OCI-LY1 (cell line): ENCODE measurements around the gene PTCD1.

Source experiments
- H2AFZ ChIP-seq: fragments of 200-600 bp; sonication (generic), shearing (Covaris generic); 2 replicates; pipeline ENCODE4 v1.6.0; 2014; ENCODE audit warnings: antibody characterized with exemption, mild to moderate bottlenecking, low read length
- H3F3A ChIP-seq: fragments of 200-600 bp; sonication (generic), shearing (Covaris generic); 2 replicates; pipeline ENCODE4 v1.6.0; 2014; ENCODE audit warnings: mild to moderate bottlenecking, antibody characterized with exemption, low read length, moderate library complexity; ENCODE audit not compliant: insufficient read depth
- H3K27ac ChIP-seq: fragments of 200-600 bp; sonication (generic); 2 replicates; pipeline ENCODE4 v1.5.1; 2014; ENCODE audit warnings: low read length, mixed run types, mild to moderate bottlenecking, low read depth; ENCODE audit not compliant: poor library complexity, severe bottlenecking
- H3K27me3 ChIP-seq: fragments of 200-600 bp; sonication (generic); 2 replicates; pipeline ENCODE4 v1.6.0; 2014; ENCODE audit warnings: antibody characterized with exemption, mild to moderate bottlenecking, low read length, moderate library complexity; ENCODE audit not compliant: insufficient read depth
- H3K36me3 ChIP-seq: fragments of 200-600 bp; sonication (generic); 2 replicates; pipeline ENCODE4 v1.6.1; 2014; ENCODE audit warnings: mild to moderate bottlenecking, antibody characterized with exemption, low read length, moderate library complexity, mixed read lengths; ENCODE audit not compliant: insufficient read depth
- H3K4me1 ChIP-seq: fragments of 200-600 bp; sonication (generic); 2 replicates; pipeline ENCODE4 v1.5.1; 2014; ENCODE audit warnings: mild to moderate bottlenecking, low read length, moderate library complexity; ENCODE audit not compliant: insufficient read depth, severe bottlenecking
- H3K4me2 ChIP-seq: fragments of 200-600 bp; sonication (generic), shearing (Covaris generic); 2 replicates; pipeline ENCODE4 v1.6.1; 2014; ENCODE audit warnings: low read length
- H3K4me3 ChIP-seq: fragments of 200-600 bp; sonication (generic); 2 replicates; pipeline ENCODE4 v1.5.1; 2014; ENCODE audit warnings: low read length, low read depth, mild to moderate bottlenecking, mixed read lengths; ENCODE audit not compliant: poor library complexity, severe bottlenecking
- H3K79me2 ChIP-seq: fragments of 200-600 bp; shearing (Covaris generic); 2 replicates; pipeline ENCODE4 v1.6.1; 2016; ENCODE audit warnings: mixed run types, low read length, mixed read lengths; ENCODE audit not compliant: insufficient read depth
- H3K9ac ChIP-seq: fragments of 200-600 bp; sonication (generic), shearing (Covaris generic); 2 replicates; pipeline ENCODE4 v1.6.1; 2014; ENCODE audit warnings: mild to moderate bottlenecking, low read length, mixed read lengths
- H3K9me2 ChIP-seq: fragments of 200-600 bp; sonication (generic), shearing (Covaris generic); 2 replicates; pipeline ENCODE4 v1.6.1; 2014; ENCODE audit warnings: low read depth, mild to moderate bottlenecking, low read length, mixed read lengths
- H3K9me3 ChIP-seq: fragments of 200-600 bp; shearing (Covaris generic); 2 replicates; pipeline ENCODE4 v1.6.1; 2014; ENCODE audit warnings: low read length, mixed read lengths
- H4K20me1 ChIP-seq: fragments of 200-600 bp; sonication (generic), shearing (Covaris generic); 2 replicates; pipeline ENCODE4 v1.6.0; 2016; ENCODE audit warnings: mild to moderate bottlenecking, low read length; ENCODE audit not compliant: insufficient read depth
- CTCF ChIP-seq: fragments of 200-600 bp; sonication (generic), shearing (Covaris generic); IDR thresholded peaks from 2 replicates; pipeline ENCODE4 v1.5.1; 2017; ENCODE audit warnings: mild to moderate bottlenecking, antibody characterized with exemption, low read length, moderate library complexity, mixed read lengths
- EZH2 ChIP-seq: fragments of 200-600 bp; sonication (generic), shearing (Covaris generic); IDR thresholded peaks from 2 replicates; pipeline ENCODE4 v1.8.0; 2017; ENCODE audit warnings: borderline replicate concordance, mixed run types, mild to moderate bottlenecking, antibody characterized with exemption, low read length, moderate library complexity, mixed read lengths

The PTCD1 gene

GRCh38 chr7:99461221-99461620 lies 22.6 kb upstream of the PTCD1 start:
- Histone ChIP-seq H3K9me3 (no peaks in the 10 kb centered on the region), H3K27me3 (no peaks in the 10 kb centered on the region), H3K4me2 (no peak overlapping the region; the same call in 1 of the 2 replicates), H3K9ac (no peak overlapping the region), H3K4me3 (no peak overlapping the region), H3K9me2 (no peaks in the 10 kb centered on the region), H3K36me3 (peaks cover 86% of the 10 kb centered on the region), H4K20me1 (no peaks in the 10 kb centered on the region), H3K79me2 (peaks cover 61% of the 10 kb centered on the region), H3K4me1 (peaks cover 19% of the 10 kb centered on the region), H3F3A (no peaks in the 10 kb centered on the region; the same call in 1 of the 2 replicates), H3K27ac (peak overlapping the region; percentile 50), H2AFZ (no peak overlapping the region)
- TF ChIP-seq EZH2 (no peak), CTCF (peak; percentile 16; the same call in 1 of the 2 replicates)

- Histone ChIP-seq H3K36me3 (peaks cover 91% of the 10 kb centered on the region), H3K27ac (peak overlapping the region; percentile 50), H4K20me1 (no peaks in the 10 kb centered on the region), H3K27me3 (no peaks in the 10 kb centered on the region), H3K79me2 (peaks cover 58% of the 10 kb centered on the region), H3K9me3 (no peaks in the 10 kb centered on the region), H3K4me3 (no peak overlapping the region), H3K9me2 (no peaks in the 10 kb centered on the region), H2AFZ (no peak overlapping the region), H3F3A (no peaks in the 10 kb centered on the region; the same call in 1 of the 2 replicates), H3K4me1 (peaks cover 17% of the 10 kb centered on the region), H3K4me2 (no peak overlapping the region; the same call in 1 of the 2 replicates), H3K9ac (no peak overlapping the region)
- TF ChIP-seq EZH2 = no peak
- no peak for TF ChIP-seq CTCF
These were observed 22.1 kb upstream of the PTCD1 start for GRCh38 chr7:99460651-99461050.

GRCh38 chr7:99459087-99459486 lies 20.5 kb upstream of the PTCD1 start:
- no peaks in the 10 kb centered on the region for H4K20me1 ChIP-seq
- H3F3A ChIP-seq = no peaks in the 10 kb centered on the region; the same call in 1 of the 2 replicates
- no peak overlapping the region for H3K9ac ChIP-seq
- TF ChIP-seq CTCF = peak; percentile 68
- no peak for TF ChIP-seq EZH2
- H3K4me2 ChIP-seq = no peak overlapping the region
- H3K79me2 ChIP-seq = peaks cover 44% of the 10 kb centered on the region
- no peak overlapping the region for H2AFZ ChIP-seq
- H3K9me2 ChIP-seq = no peaks in the 10 kb centered on the region
- no peaks in the 10 kb centered on the region for H3K27me3 ChIP-seq
- no peaks in the 10 kb centered on the region for H3K9me3 ChIP-seq
- peaks cover 6% of the 10 kb centered on the region for H3K4me1 ChIP-seq
- peaks cover 97% of the 10 kb centered on the region for H3K36me3 ChIP-seq
- no peak overlapping the region for H3K4me3 ChIP-seq
- no peak overlapping the region for H3K27ac ChIP-seq
